HUDEP-2 (cell line): ENCODE measurements around the gene SCLY.

ENCODE experiments used
- DNase-seq, 76 experiments: peaks; one replicate each; lab custom pipeline; 2025; ENCODE audit not compliant: unreplicated experiment in 76 of 76; lab: John Stamatoyannopoulos, UW

Gene SCLY

DNA sequence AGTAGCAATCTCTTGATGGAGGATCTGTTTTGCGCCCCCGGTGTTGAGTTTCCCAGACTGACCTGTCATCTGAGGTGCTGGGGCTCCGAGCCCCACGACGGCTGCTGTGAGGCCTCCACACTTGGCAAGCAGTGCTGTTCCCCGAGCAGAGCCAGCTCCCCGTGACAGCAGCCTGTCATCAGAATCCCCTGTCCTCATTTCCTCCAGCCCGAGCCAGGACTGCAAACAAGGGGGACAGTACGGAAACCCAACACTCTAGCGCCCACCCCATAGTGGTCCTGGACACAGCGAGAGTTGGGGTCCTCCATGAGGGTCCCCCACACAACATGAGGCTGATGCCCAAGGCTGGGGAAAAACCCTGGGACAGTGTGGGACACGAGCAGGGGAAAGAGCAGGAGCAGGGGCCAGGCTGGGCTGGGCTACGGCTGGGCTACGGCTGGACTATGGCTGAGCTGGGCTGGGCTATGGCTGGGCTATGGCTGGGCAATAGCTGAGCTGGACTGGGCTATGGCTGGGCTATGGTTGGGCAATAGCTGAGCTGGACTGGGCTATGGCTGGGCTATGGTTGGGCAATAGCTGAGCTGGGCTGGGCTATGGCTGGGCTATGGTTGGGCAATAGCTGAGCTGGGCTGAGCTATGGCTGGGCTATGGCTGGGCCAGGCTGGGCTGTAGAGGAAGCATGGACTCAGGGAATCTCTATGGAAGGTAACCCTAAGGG lies 76.2 kb downstream of the SCLY start:
- DNase-seq: peak in 1 of 76 experiments; percentile 16

DNA sequence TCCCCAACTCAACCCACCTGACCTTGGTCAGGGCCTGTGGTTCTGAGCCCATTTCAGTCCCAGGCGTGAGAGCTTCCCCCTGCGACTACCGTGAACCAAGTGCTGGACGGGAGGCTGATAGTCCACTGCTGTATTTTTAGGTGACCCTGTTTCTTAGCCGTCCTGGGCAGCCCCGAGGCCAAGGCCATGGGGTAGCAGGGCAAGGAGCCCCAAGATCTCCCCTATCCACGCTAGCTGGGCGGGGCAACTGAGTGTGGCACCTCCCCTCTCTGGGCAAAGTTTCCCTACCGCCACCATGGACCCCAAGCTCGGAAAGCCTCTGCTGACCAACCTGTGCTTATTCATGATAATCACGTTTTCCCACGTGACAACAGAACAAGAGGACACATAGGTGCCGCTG lies 77.1 kb downstream of the SCLY start:
- DNase-seq: no peak

DNA sequence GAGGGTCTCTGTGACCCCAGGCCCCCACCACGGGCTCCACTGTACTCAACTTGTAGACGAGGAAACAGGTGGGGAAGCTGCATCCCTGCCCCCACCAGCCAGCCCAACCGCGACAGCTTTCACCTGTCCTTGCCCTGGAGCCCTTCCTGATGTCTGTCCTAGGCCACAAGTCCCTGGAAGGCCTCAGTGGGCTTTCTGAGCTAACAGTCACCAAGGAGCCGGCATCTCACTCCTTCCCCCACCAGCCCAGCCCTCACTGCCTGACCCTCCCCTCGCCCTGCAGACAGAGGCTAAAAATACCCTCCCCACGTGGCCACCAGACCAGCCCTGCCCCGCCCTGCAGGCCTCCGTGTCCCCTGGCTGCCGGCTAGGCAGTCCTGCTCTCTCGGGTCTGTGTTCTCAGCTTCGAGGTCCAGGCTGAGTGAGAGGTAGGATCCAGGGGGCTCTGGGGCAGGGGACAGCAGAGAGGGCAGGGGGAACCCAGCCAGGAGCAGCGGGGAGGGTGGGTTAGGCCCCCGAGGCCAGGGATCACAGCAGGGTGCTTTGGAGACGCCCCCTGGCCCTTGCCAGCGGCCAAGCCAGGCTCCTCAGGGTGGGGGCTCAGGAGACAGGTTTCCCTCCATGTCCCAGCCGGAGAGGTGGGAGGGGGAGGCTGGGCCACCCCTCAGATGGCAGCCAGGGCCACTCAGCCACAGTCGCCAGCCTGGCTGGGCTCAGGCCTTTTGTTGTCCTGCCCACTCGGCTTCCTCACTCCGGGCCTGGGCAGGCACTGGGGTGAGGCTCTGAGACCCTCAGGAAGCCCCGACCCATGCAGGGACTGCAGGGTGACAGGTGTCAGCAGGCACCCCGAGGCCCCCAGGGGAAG lies 77.8 kb downstream of the SCLY start, which contains the start of gene KLHL30:
KLHL30 (plus strand) TSS at position 338 of the 865 bp plus-strand sequence. CDS start 2,087 bp downstream, outside the sequence.
- no peak for DNase-seq

DNA sequence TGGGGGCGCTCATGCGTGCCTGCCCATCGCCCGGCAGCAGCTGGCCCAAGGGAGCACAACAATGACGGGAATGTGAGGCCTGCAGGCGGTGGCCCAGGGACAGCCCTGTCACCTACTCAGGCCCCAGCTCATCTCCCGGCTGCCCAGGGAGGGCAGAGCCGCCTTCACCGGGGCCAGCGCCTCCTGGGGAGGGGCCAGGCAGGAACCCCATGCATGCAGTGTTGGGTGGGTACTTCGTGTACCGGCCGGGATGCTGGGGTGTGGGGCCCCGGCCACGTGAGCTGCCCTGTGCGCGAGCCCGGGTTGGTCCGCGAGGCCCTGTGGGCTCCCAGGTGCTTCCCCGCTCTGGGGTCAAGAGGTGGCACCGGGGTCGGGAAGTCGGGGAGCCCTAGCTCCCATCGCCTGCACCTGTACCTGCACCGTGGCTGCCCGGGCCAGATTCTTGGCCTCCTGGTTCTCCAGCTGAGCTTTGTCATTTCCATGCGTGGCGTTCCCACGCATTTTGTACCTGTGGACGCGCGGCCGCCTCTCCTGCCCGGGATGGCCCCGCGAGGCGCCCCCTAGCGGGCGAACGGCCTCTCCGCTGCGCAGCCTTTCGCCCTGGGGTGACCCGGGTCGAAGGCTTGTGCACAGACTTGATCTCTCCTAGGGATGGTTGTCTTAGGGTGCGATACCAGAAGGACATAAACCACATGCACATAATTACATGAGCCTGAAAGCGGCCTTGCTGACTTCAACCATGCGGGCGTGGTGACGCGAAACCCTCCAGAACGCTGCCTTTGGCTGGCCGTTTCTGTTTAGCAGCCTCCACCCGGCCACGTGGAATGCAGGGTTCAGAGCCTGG lies 78.6 kb downstream of the SCLY start:
- DNase-seq: peak in 19 of 76 experiments; percentile 4 to 43 (median 22)

DNA sequence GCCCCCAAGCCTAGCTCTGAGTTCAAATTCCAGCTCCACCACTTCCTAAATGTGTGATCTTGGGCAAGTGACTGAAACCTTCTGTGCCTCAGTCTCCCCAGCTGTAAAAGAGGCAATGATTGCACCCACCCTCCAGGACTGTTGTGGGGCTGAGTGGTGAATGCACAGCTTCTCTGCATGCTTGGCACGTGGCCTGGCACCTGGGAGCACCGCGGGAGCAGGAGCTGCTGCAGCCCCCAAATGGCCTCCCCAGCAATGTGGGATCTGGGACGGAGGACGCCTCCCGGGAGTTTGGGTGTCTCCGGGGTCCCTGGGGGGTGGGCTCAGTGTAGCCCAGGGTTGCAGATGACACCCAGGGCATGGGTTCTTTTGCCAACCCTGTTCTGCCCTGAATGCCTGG lies 79.2 kb downstream of the SCLY start:
- DNase-seq: no peak

DNA sequence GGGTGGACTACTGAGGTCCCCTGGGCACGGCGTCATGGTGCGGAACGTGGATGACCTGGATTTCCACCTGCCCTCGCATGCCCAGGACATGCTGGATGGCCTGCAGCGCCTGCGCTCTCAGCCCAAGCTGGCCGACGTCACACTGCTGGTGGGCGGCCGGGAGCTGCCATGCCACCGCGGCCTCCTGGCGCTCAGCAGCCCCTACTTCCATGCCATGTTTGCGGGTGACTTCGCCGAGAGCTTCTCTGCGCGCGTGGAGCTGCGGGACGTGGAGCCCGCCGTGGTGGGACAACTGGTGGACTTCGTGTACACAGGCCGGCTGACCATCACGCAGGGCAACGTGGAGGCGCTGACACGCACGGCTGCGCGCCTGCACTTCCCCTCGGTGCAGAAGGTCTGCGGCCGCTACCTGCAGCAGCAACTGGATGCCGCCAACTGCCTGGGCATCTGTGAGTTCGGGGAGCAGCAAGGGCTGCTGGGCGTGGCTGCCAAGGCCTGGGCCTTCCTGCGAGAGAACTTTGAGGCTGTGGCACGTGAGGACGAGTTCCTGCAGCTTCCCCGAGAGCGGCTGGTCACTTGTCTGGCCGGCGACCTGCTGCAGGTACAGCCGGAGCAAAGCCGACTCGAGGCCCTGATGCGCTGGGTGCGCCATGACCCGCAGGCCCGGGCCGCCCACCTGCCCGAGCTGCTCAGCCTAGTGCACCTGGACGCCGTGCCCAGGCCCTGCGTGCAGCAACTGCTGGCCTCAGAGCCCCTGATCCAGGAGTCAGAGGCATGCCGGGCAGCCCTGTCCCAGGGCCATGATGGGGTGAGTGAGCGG lies 80.1 kb downstream of the SCLY start:
- no peak for DNase-seq

DNA sequence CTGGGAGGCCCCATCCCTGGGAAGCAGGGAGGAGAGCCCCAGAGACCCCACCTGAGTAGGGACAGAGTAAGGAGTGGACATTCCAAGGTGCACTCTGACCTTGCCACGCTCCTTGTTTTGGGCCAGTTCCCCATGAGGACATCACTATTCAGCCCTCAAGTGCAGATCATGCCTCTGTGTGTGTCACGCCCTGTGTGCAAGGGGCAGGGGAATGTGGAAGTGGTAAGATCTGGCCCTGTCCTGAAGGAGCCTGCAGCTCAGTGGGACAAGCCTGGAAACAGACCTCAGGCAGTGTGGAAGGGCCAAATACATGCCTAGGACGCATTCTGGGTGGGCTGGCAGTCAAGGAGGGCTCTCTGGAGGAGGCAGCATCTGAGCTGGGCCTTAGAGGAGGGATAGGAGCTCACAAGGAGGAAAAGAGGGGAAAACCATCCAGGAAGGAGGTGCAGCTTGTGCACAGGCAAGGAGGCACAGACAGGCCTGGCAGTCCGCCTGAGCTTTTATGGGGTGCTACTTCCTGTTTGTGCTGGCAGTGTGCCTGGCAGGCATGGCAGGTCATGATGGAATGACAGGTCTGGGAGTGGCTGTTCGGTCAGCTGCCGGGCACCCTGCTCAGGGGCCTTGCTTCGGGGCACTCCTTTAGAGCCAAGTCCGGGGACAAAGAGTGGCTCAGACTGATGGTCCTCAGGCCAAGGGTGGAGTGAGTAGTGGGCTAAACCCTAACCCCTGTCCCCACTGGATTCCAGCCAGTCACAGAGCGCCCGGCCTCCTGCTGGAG lies 80.9 kb downstream of the SCLY start:
- peak in 62 of 76 experiments; percentile 16 to 70 (median 46) for DNase-seq

DNA sequence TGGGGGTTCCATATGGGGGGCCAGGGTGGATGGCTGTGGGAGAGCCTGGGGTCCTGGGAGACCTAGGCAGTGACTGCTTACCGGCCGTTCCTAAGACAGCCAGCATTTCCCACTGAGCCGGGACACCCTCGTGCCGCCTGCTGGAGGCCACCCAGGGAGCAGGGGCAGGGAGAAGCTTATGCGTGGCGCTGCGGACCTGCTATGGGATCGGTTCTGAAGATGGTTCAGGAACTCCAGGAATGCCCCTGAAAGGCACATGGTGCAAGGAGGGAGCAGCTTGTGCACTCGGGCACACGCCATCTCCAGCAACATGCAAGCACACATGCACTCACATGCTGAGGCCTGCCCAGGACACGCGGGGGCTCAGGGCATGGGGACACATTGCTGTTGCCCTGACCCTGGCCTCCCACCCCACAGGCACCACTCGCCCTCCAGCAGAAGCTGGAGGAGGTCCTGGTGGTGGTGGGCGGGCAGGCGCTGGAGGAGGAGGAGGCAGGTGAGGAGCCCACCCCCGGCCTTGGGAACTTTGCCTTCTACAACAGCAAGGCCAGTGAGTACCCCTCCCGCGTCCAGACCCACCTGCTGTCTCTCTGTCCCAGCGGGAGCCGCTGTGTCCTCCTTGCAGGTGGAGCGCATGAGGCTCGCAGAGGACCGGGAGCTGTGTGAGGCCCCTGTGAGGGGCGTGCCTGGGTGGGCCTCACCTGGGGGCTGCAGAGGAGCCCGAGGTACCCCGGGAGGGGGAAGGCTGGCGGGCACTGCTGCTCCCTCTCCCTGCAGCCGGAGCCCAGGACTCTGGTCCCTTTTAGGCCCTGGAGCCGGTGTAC lies 81.8 kb downstream of the SCLY start:
- no peak for DNase-seq

DNA sequence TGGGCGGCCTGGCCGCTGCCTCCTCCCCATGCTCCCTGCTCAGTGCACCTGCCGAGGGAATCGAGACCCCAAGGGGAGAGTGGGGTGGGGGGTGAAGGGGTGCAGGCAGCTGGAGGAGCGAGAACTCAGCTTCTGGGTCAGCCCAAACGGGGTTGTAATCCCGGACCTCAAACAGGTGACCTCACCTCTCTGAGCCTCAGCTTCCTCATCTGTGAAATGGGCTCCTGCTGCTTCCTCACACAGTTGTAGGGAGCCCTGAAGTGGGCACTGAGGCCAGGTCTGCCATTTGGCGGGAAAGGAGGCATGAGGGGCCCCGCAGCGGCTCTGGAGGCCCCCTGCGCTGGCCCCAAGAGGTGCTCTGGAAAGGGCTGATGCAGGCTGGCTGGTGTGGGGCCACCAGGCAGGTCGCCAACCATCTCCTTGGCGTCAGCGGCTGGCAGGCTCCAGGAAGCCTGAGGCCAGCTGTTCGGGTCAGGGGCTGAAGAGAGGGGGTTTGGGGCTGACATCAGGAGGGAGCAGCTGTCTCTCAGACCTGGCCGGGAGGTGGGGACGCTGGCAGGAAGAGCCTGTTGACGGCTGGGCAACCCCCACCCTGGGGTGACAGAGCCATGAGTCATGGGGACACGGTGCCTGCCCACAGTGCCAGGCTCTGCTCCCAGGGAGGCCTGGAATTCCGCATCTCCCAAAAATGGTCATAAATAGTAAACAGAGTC lies 82.6 kb downstream of the SCLY start:
- DNase-seq: peak in 3 of 76 experiments; percentile 17 to 25 (median 17)

DNA sequence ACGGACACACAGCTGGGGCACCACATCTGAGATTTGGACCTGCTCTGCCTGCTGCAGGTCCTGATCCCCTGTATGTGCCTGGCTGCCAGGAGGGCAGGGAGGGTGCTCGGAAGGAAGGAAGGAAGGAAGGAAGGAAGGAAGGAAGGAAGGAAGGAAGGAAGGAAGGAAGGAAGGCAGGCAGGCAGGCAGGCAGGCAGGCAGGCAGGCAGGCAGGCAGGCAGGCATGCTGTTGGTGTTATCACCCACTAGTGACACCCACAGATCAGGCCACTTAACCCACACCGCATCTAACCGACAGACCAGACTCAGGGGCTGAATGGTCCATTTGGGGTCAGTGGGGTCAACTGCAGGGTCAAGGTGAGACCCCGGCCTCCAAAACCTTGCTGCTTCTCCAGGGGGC lies 83.5 kb downstream of the SCLY start:
- DNase-seq: no peak

DNA sequence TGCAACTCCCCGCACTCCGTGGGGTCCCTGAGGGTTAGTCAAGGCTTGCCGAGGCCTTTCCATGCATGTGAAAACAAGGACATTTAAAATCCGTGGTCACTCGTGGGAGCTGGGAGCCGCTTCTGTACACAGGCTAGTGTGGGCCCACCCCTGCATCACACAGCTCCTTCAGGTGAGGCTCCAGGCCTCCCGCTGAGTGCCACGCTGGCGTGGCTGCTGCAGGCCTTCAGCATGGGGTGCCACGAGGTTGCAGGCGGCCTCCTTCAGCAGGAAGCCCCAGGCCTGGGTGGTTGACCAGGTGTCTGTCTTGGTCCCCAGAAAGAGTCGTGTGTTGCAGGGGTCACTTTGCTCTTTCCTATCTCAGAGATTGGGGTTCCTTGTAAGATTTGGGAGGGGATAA lies 84.2 kb downstream of the SCLY start:
- no peak for DNase-seq

DNA sequence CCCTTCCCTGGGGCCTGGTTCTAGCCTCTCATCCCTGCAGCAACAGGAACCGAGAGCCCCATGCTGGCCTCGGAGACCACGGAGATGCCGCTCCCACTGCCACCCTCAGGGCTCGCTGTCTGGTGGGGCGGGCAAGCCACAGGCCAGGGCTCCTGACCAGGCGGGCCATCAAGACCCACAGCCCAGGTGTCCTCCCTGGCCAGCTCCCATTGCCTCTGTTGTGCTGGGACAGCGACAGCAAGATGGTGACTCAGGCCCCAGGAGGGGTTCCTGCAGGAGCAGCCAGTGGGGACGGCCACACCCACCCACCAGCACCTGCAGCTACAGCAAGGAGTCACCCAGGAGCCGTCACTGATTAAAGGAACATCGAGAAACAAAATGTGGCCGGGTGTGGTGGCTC lies 85.0 kb downstream of the SCLY start:
- DNase-seq: no peak

DNA sequence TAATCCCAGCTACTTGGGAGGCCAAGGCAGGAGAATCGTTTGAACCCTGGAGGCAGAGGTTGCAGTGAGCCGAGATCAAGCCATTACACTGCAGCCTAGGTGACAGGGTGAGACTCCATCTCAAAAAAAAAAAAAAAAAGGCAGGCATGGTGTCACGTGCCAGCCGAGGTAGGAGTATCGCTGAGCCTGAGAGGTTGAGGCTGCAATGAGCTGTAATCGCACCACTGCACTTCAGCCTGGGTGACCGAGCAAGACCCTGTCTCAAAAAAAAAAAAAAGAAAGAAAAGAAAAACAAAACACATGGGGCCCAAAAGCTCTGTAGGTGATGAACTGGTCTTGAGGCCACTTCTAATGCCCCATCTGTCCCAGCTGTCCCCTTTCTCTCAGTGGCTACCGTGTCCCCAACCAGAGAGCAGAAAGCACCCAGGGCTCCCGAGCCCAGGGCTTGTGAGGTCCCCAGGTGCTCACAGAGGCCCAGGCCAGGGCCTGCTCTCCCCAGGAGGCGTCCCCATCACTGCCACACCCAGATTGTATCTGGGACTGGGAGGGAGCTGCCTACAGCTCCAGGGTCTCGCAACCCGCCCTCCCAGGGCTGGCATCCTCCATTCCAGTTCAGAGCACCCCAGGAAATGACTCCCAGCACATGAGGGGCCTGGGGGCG lies 86.2 kb downstream of the SCLY start:
- DNase-seq: no peak

DNA sequence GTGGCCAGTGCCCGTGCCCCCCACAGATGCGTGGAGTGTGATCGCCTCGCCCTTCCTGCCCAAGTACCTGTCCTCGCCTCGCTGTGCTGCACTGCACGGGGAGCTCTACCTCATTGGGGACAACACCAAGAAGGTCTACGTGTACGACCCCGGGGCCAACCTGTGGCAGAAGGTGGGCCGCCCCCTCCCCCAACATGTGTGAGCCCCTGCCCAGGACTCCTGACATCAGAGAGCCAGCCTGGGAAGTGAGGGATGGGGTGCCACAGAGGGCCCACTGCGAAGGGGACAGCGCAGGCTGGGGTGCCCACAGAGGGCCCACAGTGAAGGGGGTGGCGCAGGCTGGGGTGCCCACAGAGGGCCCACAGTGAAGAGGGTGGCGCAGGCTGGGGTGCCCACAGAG lies 88.2 kb downstream of the SCLY start:
- no peak for DNase-seq
